HG03060 (cell line): ENCODE results near the gene UBE2R2.

Source experiments
- ATAC-seq: cut with Tn5 transposase; IDR thresholded peaks from one replicate; pipeline ENCODE4 v1.9.1; 2021; ENCODE audit warnings: low read depth, moderate number of reproducible peaks; ENCODE audit not compliant: unreplicated experiment

UBE2R2 gene

DNA sequence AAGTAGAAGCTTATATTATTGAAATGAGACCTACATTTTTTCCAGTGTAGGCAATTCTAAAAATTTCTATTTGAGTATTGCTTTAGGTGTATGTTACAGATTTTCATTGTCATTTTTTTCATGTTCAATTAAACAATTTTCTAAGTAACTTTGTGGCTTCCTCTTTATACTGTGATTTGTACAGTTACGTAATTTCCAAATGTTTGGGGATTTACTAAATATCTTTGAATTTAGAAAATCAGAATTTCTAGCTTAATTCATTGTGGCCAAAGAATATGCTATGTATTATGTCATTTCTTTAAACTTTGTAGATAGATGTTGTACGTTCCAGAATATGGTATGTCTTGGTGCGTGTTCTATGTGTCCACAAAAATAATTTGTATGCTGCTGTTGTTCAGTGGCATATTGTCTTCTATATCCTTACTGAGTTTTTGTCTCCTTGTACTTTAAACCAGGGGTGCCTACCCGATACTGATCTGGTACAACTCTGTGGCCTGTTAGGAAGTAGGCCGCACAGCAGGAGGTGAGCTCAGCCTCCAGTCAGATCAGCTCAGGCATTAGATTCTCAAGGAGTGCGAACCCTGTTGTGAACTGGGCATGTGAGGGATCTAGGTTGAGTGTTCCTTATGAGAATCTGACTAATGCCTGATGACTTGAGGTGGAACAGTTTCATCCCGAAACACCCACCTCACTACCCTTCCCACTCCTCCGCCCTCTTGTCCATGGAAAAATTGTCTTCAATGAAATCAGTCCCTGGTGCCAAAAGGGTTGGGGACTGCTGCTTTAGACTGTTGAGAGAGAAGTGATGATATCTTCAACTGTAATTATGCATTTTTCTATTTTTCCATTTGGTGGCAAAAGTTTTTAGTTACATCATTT is 63.5 kb downstream of the UBE2R2 start:
- no peak for ATAC-seq

DNA sequence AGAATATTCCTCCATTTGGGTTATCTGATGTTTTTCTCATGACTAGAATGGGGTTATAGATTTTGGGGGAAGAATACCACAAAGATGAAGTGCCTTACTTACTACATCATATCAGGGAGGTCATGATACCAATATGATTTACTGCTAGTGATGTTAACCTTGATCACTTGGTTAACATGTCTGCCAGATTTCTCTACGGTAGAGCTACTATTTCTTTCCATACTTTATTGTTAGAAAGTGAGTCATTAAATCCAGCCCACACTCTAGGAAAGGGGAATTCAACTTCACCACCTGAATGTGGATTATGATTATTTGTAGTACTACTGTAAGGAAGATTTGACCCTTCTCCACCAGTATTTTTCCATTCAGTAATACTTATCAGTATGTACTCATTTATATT is 64.7 kb downstream of the UBE2R2 start:
- no peak for ATAC-seq

DNA sequence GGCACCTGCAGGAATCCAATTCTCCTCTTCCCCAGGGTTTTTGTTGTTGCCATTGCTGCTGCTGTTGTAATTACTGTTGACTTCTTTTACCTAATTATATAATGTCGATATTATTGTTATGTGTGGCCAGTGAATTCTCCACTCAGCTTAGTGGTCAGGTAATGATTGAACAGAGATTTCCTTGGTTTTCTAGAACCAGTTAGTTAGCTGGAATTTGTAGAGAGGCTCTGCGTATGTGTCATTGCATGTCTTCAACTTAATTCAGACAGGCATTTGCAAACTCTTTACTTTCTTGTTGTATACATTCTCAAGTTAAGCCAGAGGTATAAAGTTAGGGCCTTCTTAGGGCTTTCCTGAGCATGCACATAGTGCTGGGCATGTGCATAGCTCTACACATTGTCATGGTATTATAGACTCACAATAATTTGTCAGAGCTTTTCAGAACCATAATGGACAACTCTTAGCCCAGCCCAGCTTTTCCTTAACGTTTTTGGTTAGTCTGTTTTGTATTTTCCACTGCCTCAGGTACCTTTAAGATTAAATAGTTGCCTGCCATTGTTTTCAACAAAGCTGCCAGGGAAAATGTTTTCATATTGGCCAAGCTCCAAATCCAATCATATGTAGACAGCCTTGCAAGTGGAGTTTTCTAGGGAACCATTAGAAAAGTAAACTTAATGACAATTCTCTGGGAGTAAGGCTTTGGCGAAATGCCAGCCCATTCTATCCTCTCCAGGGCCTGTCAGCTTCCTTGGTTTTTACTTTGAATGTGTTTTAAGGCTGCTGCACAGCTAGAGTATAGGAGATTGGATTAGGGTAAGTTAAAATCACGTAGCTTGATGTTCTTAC is 68.1 kb downstream of the UBE2R2 start:
- no peak for ATAC-seq

DNA sequence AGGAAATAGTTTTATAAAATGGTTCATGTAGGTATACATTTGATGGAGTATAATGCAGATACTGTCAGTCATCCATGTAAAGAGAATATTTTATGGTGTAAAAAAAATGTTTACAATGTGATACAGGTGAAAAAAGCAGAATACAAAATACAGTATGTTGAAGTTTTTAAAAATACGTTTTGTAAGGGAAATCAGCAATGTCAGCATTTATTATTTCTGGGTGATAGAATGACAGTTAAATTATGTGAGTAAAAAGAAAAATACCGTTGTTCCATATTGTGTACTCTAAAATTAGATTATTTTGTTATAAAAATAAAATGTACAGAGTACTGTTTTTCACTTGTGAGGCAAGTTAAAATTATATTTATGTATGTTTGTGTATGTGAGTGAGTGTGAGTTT is 69.0 kb downstream of the UBE2R2 start:
- ATAC-seq, result no peak

DNA sequence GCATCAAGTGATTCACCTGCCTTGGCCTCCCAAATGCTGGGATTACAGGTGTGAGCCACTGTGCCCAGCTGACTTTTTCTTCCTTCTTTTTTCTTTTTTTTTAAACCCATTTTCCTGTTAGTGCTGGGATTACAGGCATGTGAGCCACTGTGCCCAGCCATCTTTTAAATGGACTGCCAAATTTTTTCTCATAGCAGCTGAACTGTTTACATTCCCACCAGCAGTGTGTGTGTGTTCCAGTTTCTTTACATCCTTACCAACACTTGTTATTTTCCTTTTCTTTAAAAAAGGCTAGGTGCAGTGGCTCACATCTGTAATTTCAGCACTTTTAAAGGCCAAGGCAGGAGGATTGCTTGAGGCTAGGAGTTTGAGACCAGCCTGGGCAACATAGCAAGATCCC is 76.9 kb downstream of the UBE2R2 start:
- ATAC-seq, result no peak

DNA sequence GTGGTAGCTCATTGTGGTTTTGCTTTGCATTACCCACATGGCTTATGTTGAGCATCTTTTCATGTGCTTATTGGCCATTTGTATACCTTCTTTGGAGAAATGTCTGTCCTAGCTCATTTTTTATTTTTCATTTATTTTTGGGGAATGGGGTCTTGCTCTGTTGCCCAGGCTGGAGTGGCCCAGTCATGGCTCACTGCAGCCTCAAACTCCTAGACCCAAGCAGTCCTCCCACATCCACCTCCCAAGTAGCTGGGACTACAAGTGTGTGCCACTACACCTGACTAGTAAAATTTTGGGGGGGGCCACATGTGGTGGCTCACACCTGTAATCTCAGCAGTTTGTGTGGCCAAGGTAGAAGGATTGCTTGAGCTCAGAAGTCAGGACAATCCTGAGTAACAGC is 77.4 kb downstream of the UBE2R2 start:
- no peak for ATAC-seq

DNA sequence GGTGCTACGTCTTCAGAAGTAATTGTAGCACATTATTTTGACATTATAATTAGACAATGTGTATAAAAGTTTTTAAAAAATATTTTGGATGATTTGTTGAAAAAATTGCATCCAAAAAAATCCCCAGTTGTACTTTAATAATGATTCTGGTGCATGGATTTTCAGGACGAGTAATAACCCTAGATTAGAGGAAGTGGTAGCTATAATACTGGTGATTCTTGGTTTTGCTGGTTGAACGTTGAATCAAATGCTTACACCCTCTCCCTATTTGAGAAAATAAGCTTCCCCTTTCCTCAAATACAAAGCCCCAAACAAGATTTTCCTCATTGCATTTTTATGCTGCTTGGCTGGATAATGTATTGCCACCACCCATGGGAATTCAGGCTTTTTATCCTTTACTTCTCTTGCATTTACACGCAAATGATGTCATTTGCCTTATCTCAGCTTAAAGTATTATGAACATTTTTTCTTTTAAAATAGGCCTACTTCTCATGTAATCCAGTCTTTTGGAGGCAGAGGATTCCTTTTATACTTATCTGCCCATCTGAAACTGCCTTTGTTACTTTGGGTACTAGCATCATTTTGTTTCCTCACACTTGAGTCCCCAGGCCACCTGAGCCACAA is 86.3 kb downstream of the UBE2R2 start:
- no peak for ATAC-seq

DNA sequence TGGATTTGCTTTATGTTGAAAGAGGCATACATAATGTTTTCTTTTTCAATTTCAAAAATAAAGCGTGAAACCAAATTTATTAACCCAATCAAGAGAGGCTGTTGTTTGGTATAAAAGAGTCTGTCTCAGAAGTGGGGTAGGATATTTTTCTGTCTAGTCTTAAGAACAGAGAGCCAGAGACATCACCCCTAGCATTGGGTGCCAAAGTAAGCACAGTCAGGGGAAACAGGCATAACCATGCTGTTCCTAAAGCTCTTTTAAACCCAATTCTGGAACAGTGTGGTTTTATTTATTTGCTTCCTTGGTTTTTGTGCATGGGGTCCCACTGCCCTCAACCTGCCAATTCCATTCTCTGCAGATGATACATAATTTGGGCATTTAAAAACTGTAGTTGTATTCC is 88.2 kb downstream of the UBE2R2 start:
- no peak for ATAC-seq

DNA sequence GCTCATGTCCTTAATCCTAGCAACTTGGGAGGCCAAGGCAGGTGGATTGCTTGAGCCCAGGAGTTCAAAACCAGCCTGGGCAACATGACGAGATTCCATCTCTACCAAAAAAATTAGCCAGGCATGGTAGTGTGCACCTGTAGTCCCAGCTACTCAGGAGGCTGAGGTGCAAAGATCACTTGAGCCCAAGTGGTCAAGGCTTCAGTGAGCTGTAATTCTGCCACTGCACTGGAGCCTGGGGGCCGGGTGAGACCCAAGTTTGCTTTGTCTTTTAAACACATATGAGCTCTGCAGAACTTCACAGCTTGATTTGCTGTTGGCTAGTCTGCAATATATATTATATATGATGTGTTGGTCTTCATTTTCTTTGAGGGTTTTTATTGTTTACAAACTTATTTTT is 89.8 kb downstream of the UBE2R2 start:
- ATAC-seq, result no peak

DNA sequence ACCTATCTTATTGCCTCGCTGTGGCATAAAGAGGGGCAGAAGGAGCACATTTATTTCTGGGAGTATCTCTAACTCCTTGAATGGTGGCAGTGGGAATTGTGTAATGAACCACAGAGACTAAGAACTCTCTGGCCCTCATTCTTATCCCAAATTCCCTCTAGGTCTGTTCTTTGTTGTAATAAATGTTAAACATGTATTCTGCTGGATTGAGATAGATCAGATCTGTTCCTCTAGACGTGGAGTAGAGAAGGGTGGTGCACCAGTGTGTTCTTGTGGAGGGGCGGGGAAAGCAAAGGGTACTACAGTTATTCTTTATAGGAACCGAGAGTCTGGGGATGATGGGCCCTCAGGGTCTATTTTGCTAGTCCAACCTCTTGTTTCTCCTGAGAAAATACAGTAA is 90.4 kb downstream of the UBE2R2 start:
- no peak for ATAC-seq

DNA sequence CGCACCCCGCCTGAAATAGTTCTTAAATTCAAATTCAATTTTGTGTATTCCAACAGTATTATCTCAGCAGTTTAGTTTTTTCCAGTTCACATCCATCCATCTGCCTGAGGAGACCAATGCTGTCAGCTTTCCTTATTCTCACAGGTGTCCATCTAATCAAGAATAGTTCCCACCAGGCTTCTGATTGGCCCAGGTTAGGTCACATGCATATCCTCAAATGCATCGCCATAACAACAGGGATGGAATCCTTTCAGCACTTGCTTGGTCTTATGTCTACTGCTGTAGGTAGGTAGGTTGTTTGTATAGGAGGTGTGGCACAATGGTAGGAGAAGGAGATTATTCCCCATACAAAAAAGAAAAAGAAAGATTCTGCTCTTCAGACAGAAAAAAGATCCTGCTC is 91.2 kb downstream of the UBE2R2 start:
- ATAC-seq, result no peak

DNA sequence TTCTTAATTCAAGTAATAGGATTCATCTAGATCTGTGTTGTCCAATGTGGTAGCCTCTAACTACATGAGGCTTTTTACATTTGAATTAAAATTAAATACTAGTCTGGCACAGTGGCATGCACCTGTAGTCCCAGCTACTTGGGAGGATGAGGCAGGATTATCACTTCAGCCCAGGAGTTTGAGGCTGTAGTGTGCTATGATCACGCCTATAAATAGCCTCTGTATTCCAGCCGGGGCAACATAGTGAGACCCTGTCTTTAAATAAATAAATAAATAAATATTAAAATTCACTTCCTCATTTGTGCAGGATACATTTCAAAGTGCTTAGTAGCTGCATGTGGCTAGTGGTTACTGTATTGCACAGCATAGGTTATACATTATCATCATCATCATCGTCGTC is 91.8 kb downstream of the UBE2R2 start:
- no peak for ATAC-seq

DNA sequence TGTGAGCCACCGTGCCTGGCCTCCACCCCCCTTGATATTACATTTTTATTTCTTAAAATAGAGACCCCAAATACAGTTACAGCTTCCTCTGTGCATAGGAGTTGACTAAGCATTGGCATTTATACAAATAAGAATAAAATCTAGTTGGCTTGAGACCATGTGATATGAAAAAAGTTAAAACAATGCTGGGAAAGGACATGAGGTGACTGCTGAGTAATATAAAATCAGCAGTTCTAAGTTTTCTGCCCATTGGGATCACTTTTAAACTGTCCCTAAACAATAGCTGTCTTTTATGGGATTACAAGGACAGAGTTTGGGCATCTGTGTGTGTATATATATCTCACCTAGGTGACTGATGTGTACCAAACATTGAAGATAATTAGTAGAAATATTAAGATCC is 96.6 kb downstream of the UBE2R2 start:
- no peak for ATAC-seq

DNA sequence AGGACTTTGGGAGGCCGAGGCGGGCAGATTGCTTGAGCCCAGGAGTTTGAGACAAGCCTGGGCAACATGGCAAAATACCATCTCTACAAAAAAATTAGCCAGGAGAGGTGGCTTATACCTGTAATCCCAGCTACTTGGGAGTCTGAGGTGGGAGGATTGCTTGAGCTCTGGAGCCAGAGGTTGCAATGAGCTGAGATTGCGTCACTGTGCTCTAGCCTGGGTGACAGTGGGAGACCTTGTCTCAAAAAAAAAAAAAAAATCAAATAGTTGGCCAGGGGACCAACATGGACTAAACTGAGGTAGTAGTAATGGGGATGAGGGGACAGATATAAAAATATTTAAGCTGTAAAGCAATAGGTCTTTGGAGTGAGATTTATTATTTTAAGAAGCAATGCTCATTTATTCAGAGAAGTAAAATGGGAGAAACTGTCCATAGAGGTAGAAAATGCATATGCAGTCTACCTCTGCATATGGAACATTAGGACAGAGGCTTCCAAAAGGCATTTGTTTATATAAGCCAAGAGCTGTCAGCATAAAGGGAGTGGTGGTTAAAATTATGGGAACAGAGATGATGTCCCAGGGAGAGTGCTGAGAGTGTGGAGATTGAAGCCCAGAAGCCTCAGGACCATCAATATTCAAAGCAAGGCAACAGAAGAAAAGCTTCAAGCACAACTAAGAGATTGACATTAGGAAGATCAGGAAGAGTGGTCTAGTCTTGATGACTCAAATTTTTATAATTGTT is 98.1 kb downstream of the UBE2R2 start:
- no peak for ATAC-seq

DNA sequence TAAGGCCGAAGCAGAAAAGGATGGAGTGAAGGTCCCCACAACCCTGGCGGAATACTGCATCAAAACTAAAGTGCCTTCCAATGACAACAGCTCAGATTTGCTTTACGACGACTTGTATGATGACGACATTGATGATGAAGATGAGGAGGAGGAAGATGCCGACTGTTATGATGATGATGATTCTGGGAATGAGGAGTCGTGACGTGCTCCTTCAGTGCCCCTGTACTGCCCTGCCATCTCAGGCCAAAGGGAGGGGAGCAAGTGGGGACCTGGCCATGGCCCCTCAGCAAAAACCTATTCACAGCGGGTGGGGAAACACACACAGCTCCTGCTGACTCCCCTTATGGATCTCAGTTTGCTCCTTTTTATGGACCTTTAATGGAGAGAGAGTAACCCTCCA is 100.1 kb downstream of the UBE2R2 start:
- ATAC-seq, result no peak

DNA sequence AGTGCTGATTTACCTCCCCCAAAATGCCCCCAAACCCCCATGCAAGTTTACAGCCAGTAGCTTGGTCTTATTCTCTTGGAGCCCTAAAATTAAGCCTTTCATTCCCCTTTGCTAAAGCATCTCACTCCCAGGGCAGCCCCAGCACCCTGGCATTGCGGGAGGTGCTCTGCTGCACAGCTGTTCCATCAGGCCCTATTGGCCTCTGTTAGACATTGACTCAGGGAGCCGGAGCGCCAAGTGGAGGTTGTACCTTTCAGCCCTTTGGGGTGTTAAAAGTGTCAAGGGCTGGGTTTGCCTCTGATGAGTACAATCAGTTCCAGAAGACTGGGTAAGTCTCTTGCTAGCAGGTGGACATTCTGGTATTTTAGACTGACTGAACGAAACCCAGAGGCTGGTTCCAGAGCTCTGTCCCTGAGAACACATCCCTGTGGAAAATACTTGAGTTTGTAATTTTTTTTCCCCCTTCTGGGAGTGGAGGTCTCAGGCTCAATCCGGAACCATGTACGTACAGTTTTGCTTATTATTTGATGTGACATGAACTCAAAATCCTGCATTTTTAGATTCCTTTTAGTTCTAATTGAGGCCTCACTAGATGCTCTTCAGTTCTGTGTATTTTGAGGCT is 102.4 kb downstream of the UBE2R2 start:
- no peak for ATAC-seq

DNA sequence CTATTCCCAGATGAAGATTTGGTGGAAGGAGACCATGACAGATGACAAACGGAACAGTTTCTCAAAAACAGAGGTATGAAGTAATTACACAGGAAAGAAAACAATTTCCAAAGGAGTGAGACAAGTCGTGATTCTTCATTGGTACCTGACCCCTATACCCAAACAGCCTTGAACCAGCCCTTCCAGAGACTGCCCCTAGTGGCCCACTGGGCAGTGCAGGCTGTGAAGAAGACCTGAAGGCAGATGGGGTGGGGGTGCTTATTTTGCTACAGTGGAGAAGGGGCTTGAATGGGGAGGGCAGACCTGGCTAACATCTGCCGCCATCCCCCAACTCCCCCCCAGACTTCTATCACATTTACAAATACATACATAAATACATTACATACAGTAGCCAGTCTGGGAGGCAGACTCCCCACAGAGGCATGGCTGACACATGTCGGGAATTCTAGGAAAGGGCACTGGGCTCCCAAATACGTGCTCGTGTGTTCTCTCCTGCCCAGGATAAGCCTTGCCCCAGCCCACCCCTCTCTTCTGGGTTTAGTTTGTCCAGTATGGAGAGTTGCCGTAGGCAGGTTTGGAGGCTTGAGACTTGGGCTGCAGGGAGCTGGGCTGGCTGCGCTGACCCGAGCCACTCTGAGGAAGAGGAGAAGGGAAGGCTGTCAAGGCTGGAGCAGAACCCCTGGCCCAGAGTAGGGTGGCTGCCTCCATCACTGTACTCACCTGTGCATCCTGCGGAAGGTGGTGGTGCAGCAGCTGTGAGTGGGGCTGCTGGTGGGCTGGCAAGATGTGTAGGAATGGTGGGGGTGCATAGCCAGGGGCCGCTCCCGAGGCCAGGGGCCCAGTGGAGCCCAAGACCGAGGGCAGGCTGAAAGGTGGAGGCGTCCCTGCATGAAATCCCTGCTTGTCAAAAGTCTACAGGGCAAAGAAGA is 105.3 kb downstream of the UBE2R2 start:
- ATAC-seq, result no peak

DNA sequence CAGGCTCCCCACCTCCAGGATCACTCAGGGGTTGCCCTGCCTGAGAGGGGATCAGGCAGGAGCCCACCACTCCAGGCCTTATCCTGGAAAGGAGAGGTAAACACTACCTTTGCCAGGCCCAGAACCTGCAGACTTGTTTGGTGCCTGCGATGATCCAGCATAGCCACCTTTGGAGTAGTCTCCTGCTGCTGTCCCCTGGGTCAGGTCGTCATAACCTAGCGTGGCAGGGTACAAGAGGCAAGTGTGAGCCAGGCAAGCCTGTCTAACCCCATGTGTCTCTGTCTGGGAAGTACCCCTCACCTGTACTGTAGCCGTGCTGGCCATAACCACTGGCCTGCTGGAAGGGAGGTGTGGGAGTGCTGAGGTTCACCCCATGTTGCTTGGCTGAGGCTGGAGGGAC is 106.1 kb downstream of the UBE2R2 start:
- ATAC-seq, result no peak

DNA sequence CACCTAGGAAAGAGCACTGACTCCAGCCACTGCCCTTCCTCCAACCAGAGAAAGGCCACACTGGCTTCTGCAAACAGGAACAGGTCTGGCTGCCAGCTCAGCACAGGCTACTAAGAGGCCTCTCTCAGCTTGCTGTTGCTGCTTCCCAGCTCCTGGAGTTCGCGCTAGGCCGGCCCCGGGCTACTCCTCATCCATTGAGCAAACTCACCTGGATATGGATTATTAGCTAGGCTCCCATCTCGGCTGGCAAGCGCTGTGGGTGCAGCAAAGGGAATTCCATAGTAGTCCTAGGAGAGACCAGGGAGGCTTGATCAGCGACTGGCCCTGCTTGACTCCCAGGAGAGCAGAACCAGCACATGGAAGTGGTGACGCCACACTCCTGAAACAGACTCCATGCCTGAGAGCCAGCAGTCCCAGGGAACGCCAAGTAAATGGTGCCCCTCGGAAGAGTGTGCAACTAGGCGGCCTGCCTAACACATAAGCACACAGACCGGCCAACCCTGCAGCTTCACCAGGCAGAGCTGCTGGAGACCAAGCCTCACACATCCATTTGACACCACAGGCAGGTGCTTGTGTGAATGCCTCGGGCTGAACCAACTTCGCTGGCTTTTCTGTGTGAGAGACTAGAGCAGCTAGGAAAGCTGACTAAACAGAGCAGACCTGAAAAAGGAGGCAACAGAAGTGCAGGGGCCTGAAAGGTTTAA is 107.2 kb downstream of the UBE2R2 start:
- no peak for ATAC-seq
